K562 (cell line): ENCODE data around the gene PMIS2.

Source experiments
- ATF2 ChIP-seq: sonication (generic); formaldehyde crosslinking; IDR thresholded peaks from 2 replicates; pipeline ENCODE4 v1.8.1; 2022; ENCODE audit warnings: missing genetic modification reagents
- TF ChIP-seq, protein P1 (sequence below), 3 experiments: IDR thresholded peaks in 2 of 3; conservative IDR thresholded peaks in 1 of 3; 2 replicates each; pipeline ENCODE4 v1.5.1; 2011 to 2012; ENCODE audit warnings: low read length in 3 of 3, mild to moderate bottlenecking in 3 of 3, control low read depth in 2 of 3, improper control_type of control experiment in 1 of 3, inconsistent platforms in 1 of 3, low read depth in 1 of 3, mixed read lengths in 1 of 3, moderate library complexity in 1 of 3; ENCODE audit not compliant: insufficient read depth in 2 of 3

- TF ChIP-seq, protein P1, sequence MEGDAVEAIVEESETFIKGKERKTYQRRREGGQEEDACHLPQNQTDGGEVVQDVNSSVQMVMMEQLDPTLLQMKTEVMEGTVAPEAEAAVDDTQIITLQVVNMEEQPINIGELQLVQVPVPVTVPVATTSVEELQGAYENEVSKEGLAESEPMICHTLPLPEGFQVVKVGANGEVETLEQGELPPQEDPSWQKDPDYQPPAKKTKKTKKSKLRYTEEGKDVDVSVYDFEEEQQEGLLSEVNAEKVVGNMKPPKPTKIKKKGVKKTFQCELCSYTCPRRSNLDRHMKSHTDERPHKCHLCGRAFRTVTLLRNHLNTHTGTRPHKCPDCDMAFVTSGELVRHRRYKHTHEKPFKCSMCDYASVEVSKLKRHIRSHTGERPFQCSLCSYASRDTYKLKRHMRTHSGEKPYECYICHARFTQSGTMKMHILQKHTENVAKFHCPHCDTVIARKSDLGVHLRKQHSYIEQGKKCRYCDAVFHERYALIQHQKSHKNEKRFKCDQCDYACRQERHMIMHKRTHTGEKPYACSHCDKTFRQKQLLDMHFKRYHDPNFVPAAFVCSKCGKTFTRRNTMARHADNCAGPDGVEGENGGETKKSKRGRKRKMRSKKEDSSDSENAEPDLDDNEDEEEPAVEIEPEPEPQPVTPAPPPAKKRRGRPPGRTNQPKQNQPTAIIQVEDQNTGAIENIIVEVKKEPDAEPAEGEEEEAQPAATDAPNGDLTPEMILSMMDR (IDR thresholded peaks at IDR 0.05 in 2 of 3, conservative IDR thresholded peaks at IDR 0.05 in 1 of 3; ENCODE audit: insufficient read depth in 2 of 3, low read depth in 1 of 3, low read length in 3 of 3) = no peak
- TF ChIP-seq ATF2 = no peak
Observed at GRCh38 chr19:35559281-35559659, 26.7 kb upstream of the PMIS2 start.
